HG03066 (cell line): ENCODE data around the gene ENAH.
"Not testable (repeated sequence)": the region's sequence is repeated elsewhere in the genome, so short reads cannot be mapped to it uniquely, and the experiment has no call there.

Experiments used
- ATAC-seq: cut with Tn5 transposase; IDR thresholded peaks from one replicate; pipeline ENCODE4 v1.9.1; 2021; ENCODE audit warnings: low read depth; ENCODE audit not compliant: unreplicated experiment

ENAH gene

GRCh38 chr1:225534135-225534534 lies 118.8 kb downstream of the ENAH start:
- ATAC-seq = no peak

GRCh38 chr1:225533238-225533637 lies 119.7 kb downstream of the ENAH start:
- ATAC-seq = no peak

- ATAC-seq = no peak
These were observed 120.5 kb downstream of the ENAH start for GRCh38 chr1:225532240-225532944.

- no peak for ATAC-seq
These were observed 123.2 kb downstream of the ENAH start for GRCh38 chr1:225529726-225530125.

GRCh38 chr1:225527575-225527974 lies 125.3 kb downstream of the ENAH start:
- ATAC-seq = no peak

GRCh38 chr1:225526878-225527277 lies 126.0 kb downstream of the ENAH start:
- no peak for ATAC-seq

- no peak for ATAC-seq
These were observed 127.5 kb downstream of the ENAH start for GRCh38 chr1:225525377-225525776.

GRCh38 chr1:225524570-225524969 lies 128.4 kb downstream of the ENAH start:
- ATAC-seq = no peak

- ATAC-seq = no peak
These were observed 129.5 kb downstream of the ENAH start for GRCh38 chr1:225523263-225523950.

GRCh38 chr1:225522588-225523262 lies 130.2 kb downstream of the ENAH start:
- ATAC-seq = no peak

- ATAC-seq = no peak
These were observed 132.2 kb downstream of the ENAH start for GRCh38 chr1:225520587-225521227.

GRCh38 chr1:225519166-225519863 lies 133.6 kb downstream of the ENAH start:
- ATAC-seq = no peak

GRCh38 chr1:225517697-225518096 lies 135.2 kb downstream of the ENAH start:
- ATAC-seq = no peak

- ATAC-seq = no peak
These were observed 135.7 kb downstream of the ENAH start for GRCh38 chr1:225517221-225517620.

GRCh38 chr1:225514671-225515081 lies 138.2 kb downstream of the ENAH start:
- ATAC-seq = no peak

GRCh38 chr1:225513576-225513975 lies 139.3 kb downstream of the ENAH start:
- not testable (repeated sequence) for ATAC-seq

GRCh38 chr1:225511828-225512381 lies 141.0 kb downstream of the ENAH start:
- ATAC-seq = no peak

GRCh38 chr1:225510740-225511139 lies 142.2 kb downstream of the ENAH start:
- not testable (repeated sequence) for ATAC-seq

GRCh38 chr1:225509770-225510169 lies 143.2 kb downstream of the ENAH start:
- no peak for ATAC-seq

GRCh38 chr1:225509376-225509707 lies 143.6 kb downstream of the ENAH start:
- ATAC-seq = no peak
